ENCODE measurements around the gene LMO7. TPM values are rescaled to one million over a fixed set of nuclear protein-coding genes. Genes with fewer than 3 reads are reported as not detected.

The LMO7 gene
- total and polyA plus RNA-seq, 2 of the 8 experiments (the other 6 are each of a cell fraction or from before 2014, with no cell fraction given) = 8.1 to 28.3 TPM

DNA sequence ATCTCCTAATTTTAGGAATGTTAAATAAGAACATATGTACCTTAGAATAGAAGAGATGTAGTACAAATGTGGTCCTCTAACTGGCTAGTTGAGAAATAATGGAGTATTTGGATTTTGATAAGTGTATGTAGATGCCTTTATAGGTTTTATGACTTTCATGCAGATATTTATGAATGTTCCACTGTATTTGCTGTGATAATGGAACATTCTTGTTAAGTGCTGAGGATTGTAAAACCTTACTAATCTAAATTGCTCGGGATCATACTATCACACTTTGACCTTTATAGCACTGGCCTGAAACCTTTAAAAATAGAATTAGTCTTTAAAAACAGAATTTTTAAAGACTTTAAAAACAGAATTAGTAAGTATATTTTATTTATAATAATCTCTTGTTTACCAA, 135.1 kb downstream of the LMO7 start:
- Histone ChIP-seq H2BK15ac (ENCODE audit: low read length) (no peak overlapping the region), H3K14ac (ENCODE audit: insufficient read length) (no peak overlapping the region), H2AFZ (ENCODE audit: low read length) (no peak overlapping the region), H3K4me3 (ENCODE audit: extremely low read depth in 1 of 4, insufficient read depth in 2 of 4, low read depth in 3 of 4, low read length in 4 of 4) (no peak overlapping the region), H3K56ac (replicated peaks; ENCODE audit: insufficient read length, low read depth, low read length) (no peak overlapping the region), H4K5ac (ENCODE audit: insufficient read length, low read depth, low read length) (no peak overlapping the region), H3K4me1 (replicated peaks in 1 of 4; ENCODE audit: control insufficient read depth in 3 of 4, insufficient read depth in 4 of 4, low read length in 3 of 4) (no peaks in the 10 kb centered on the region), H2BK120ac (replicated peaks; ENCODE audit: low read depth, low read length) (no peak overlapping the region), H2BK20ac (ENCODE audit: low read length) (no peak overlapping the region), H4K20me1 (replicated peaks in 1 of 2; ENCODE audit: control insufficient read depth in 1 of 2, insufficient read depth in 2 of 2, low read length in 2 of 2) (no peaks in the 10 kb centered on the region), H3K27ac (ENCODE audit: low read depth, low read length) (no peak overlapping the region), H2BK5ac (ENCODE audit: low read depth, low read length) (no peak overlapping the region), H3K9ac (replicated peaks in 1 of 4; ENCODE audit: extremely low read depth in 1 of 4, low read depth in 3 of 4, low read length in 3 of 4) (no peak overlapping the region), H3K23ac (ENCODE audit: insufficient read length) (no peak overlapping the region), H4K8ac (ENCODE audit: extremely low read depth, insufficient read depth, low read length) (no peak overlapping the region), H4K91ac (replicated peaks; ENCODE audit: insufficient read length, low read length) (no peak overlapping the region), H2BK12ac (ENCODE audit: low read depth, low read length) (no peak overlapping the region), H3K36me3 (ENCODE audit: control insufficient read depth in 2 of 4, insufficient read depth in 4 of 4, low read length in 3 of 4) (no peaks in the 10 kb centered on the region), H3K4me2 (ENCODE audit: insufficient read depth in 1 of 2, low read depth in 2 of 2, low read length in 2 of 2) (no peak overlapping the region), H3K23me2 (ENCODE audit: low read depth, low read length) (no peaks in the 10 kb centered on the region; the same call in 1 of the 2 replicates), H3K79me1 (ENCODE audit: low read depth, low read length) (no peaks in the 10 kb centered on the region), H2AK5ac (ENCODE audit: low read depth, low read length) (no peak overlapping the region), H3K9me3 (ENCODE audit: insufficient read depth in 2 of 2, low read depth in 1 of 2, low read length in 1 of 2) (no peaks in the 10 kb centered on the region), H3K4ac (replicated peaks; ENCODE audit: insufficient read length, low read depth, low read length) (no peak overlapping the region), H3K79me2 (ENCODE audit: control insufficient read depth in 1 of 2, insufficient read depth in 2 of 2, low read length in 2 of 2) (no peaks in the 10 kb centered on the region), H3K27me3 (replicated peaks in 1 of 4; ENCODE audit: control insufficient read depth in 3 of 4, extremely low read depth in 1 of 4, insufficient read depth in 3 of 4, low read length in 3 of 4) (no peaks in the 10 kb centered on the region), H3K18ac (ENCODE audit: extremely low read depth, low read length) (no peak overlapping the region)
- ChIA-PET CTCF (ENCODE audit: partially characterized antibody) (no interaction called here), POLR2A (ENCODE audit: partially characterized antibody) (no interaction called here)
- TF ChIP-seq ATF2 (IDR thresholded peaks at IDR 0.05; ENCODE audit: low read length) (no peak), POLR2AphosphoS5 (IDR thresholded peaks at IDR 0.05; ENCODE audit: low read depth, low read length) (no peak), EZH2 (IDR thresholded peaks at IDR 0.05; ENCODE audit: low read depth, low read length, severe bottlenecking) (no peak), PHF8 (conservative IDR thresholded peaks at IDR 0.05; ENCODE audit: low read depth, low read length) (no peak), JUN (IDR thresholded peaks at IDR 0.05; ENCODE audit: low read depth, low read length) (no peak), CTBP2 (IDR thresholded peaks at IDR 0.05; ENCODE audit: borderline replicate concordance, insufficient read depth, insufficient read length, low read length) (no peak), SRF (IDR thresholded peaks at IDR 0.05; ENCODE audit: low read depth, low read length) (no peak), SP4 (IDR thresholded peaks at IDR 0.05; ENCODE audit: low read length) (no peak), SP2 (IDR thresholded peaks at IDR 0.05; ENCODE audit: low read length) (no peak)
- no peak for DNase-seq (ENCODE audit: low read depth in 1 of 2, low spot score in 2 of 2)
- 91% methylated on average over 1 of the region's 1 CpG; no CpG with 5 or more reads in 1 of the 2 experiments for WGBS, 2 experiments (ENCODE audit: extremely low coverage in 1 of 2, insufficient coverage in 1 of 2, insufficient read length in 1 of 2, insufficient replicate concordance in 2 of 2, low coverage in 1 of 2, low lambda C conversion rate in 2 of 2, missing lambda C conversion rate in 1 of 2)
- no peak for FAIRE-seq
